ENCODE results near the gene EXD1. TPM values are rescaled to one million over a fixed set of nuclear protein-coding genes. Genes with fewer than 3 reads are reported as not detected.

The EXD1 gene, protein sequence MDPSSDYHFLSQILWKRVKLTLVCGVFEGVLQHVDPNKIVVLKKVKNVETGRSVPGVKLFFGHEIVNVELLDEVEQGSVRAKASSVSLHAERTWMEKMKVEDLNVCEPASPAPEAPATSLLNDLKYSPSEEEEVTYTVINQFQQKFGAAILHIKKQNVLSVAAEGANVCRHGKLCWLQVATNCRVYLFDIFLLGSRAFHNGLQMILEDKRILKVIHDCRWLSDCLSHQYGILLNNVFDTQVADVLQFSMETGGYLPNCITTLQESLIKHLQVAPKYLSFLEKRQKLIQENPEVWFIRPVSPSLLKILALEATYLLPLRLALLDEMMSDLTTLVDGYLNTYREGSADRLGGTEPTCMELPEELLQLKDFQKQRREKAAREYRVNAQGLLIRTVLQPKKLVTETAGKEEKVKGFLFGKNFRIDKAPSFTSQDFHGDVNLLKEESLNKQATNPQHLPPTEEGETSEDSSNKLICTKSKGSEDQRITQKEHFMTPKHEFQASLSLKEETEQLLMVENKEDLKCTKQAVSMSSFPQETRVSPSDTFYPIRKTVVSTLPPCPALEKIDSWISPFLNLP
- total RNA-seq (2021): 0.70 TPM in 1 of 2 replicates, not detected in the other
- percentile 17 among the genes with signal in this experiment for Bru-seq, nascent RNA
- BruChase-seq, experiment 1, labeled RNA remaining after a 2-hour chase: percentile 22 among the genes with signal in this experiment
- percentile 18 among the genes with signal in this experiment for BruChase-seq, experiment 2, labeled RNA remaining after a 6-hour chase
- long read RNA-seq, partial matches to known transcripts: 0 of 1 reads
- long read RNA-seq, other reads (novel, unspliced or antisense): 1 of 1 reads

DNA sequence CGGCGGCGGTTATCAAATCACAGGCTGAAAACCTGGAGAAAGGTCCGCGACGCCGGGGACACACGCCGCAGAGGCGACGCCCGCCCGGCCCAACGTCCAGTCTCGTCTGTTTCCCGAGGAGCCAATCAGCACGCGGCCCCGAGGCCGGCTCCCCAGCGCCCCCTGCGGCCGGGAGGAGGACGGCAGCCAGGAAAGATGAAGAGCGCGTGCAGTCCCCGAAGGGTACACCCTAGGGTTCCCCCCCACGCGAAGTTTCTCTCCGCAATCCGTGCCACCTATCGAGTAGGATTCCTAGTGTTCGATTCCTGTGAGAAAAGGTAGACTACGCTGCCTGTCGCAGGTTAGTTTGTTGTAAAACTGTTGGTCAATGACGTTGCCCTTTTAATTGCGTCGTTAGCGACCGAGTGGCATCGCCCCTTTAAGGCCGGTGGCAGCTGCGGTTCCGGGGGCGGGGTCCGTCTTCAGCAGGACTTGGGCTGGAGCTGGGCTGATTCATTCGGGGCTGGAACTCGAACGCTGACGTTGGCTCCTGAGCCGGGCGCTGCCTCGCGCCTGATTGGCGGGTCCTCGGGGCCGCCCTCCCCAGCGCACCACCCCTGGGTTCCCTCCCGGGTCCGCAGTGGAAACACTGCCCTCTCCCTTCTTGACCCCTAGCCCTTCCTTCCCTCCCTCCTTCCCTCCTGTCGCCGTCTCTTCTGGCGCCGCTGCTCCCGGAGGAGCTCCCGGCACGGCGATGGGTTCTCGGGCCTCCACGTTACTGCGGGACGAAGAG is at the start of gene EXD1, which contains the start of gene CHP1:
Gene EXD1, minus strand, starts transcription at position 108 of the 772 bp plus-strand sequence. CDS start 4,182 bp downstream, outside the sequence.
Gene CHP1, plus strand, starts transcription at position 619 of the 772 bp plus-strand sequence. Its CDS starts 115 bp downstream, at position 734.
- intact Hi-C loops (cut with micrococcal nuclease; ENCODE audit: unreplicated experiment): loop anchor here (1.0 to 2.0 kb wide), 3 partner anchors 54 to 114 kb away; partner anchors contain the start of genes INO80, NUSAP1 and OIP5

DNA sequence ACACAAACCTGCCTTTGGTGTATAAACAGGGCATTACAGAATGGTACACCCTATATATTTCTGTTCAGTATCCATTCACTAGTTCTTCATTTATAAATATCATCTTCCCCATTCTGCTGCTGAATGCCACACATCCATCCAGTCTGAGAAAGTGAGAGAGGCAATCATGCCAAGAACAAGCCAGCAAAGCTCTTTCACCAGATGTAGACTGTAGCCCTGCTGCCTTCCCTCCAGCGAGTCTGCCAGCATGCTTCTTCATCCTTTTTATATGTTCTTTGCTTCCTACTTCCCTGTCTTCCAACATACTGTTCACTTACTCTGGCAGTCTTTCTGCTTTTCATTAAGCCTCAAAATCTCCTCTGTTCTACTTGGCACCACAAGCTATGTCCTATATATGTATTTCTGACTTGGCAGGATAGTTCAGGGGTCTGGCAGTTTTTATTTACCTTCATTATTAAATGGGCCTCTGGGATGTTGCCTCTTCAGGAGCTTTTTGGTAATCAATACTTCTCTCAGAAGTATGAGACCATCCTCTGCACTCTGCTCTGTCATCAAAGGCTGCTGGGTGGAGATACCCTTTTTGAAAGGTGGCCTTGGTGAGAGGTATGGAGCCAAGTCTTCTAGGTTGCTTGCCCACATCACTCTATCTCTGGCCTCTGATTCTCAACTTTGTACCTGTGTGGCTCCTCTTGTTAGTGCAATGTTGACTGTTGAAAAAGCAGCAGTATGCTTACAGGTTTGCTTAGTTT is 49.2 kb upstream of the EXD1 start:
- CTCF ChIA-PET: no interaction called here
- no peak overlapping the region for H3K27ac ChIP-seq

More for the DNA sequence above, at the start of gene EXD1, which contains the start of gene CHP1:
- Histone ChIP-seq H3K9me3 (ENCODE audit: insufficient read depth, low read depth) (no peaks in the 10 kb centered on the region), H3K4me2 (peak within 1 kb of the TSS; percentile 77), H3K27me3 (ENCODE audit: insufficient read depth, low read depth) (no peaks in the 10 kb centered on the region), H3F3A (ENCODE audit: insufficient read depth, low read depth) (peaks cover 14% of the 10 kb centered on the region; the same call in 1 of the 2 replicates), H3K4me1 (replicated peaks; ENCODE audit: insufficient read depth) (peaks cover 27% of the 10 kb centered on the region), H4K20me1 (ENCODE audit: insufficient read depth) (no peaks in the 10 kb centered on the region), H3K79me2 (ENCODE audit: low read depth) (peaks cover 47% of the 10 kb centered on the region), H3K27ac (peak within 1 kb of the TSS; percentile 74), H3K36me3 (ENCODE audit: low read depth) (no peaks in the 10 kb centered on the region), H3K9me2 (ENCODE audit: insufficient read depth) (no peaks in the 10 kb centered on the region), H2AFZ (peak within 1 kb of the TSS; percentile 84), H3K4me3 (peak within 1 kb of the TSS; percentile 90)
- POLR2A ChIA-PET (ENCODE audit: unreplicated experiment): interaction anchor here (0.6 kb wide), 4 partner anchors 44 to 171 kb away, joined by 4 to 10 read pairs (median 5); no protein-coding TSS in a partner anchor
- CTCF ChIA-PET: interaction anchor here (0.6 to 0.8 kb wide), 7 partner anchors 19 to 357 kb away, joined by 3 to 18 read pairs (median 4); no protein-coding TSS in a partner anchor
- TF ChIP-seq EZH2 (IDR thresholded peaks at IDR 0.05; ENCODE audit: low read depth): no peak
- TF ChIP-seq, protein P1, sequence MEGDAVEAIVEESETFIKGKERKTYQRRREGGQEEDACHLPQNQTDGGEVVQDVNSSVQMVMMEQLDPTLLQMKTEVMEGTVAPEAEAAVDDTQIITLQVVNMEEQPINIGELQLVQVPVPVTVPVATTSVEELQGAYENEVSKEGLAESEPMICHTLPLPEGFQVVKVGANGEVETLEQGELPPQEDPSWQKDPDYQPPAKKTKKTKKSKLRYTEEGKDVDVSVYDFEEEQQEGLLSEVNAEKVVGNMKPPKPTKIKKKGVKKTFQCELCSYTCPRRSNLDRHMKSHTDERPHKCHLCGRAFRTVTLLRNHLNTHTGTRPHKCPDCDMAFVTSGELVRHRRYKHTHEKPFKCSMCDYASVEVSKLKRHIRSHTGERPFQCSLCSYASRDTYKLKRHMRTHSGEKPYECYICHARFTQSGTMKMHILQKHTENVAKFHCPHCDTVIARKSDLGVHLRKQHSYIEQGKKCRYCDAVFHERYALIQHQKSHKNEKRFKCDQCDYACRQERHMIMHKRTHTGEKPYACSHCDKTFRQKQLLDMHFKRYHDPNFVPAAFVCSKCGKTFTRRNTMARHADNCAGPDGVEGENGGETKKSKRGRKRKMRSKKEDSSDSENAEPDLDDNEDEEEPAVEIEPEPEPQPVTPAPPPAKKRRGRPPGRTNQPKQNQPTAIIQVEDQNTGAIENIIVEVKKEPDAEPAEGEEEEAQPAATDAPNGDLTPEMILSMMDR (conservative IDR thresholded peaks at IDR 0.05): peak; percentile 92
- BruUV-seq (replicated peaks): no TSS peak
- DNase-seq: peak; percentile 86 to 97

More for the DNA sequence above, 49.2 kb upstream of the EXD1 start:
- POLR2A ChIA-PET (ENCODE audit: unreplicated experiment): no interaction called here
- Histone ChIP-seq H3K9me2 (ENCODE audit: insufficient read depth) (no peaks in the 10 kb centered on the region), H3K4me1 (replicated peaks; ENCODE audit: insufficient read depth) (peaks cover 31% of the 10 kb centered on the region), H3F3A (ENCODE audit: insufficient read depth, low read depth) (peaks cover 39% of the 10 kb centered on the region), H4K20me1 (ENCODE audit: insufficient read depth) (no peaks in the 10 kb centered on the region), H3K27me3 (ENCODE audit: insufficient read depth, low read depth) (no peaks in the 10 kb centered on the region), H3K36me3 (ENCODE audit: low read depth) (0 out of 2 replicates have a peak, but pooled peaks cover 4% of the 10 kb centered on the region), H3K79me2 (ENCODE audit: low read depth) (peaks cover 8% of the 10 kb centered on the region), H3K4me2 (no peak overlapping the region), H3K4me3 (no peak overlapping the region), H2AFZ (no peak overlapping the region), H3K9me3 (ENCODE audit: insufficient read depth, low read depth) (no peaks in the 10 kb centered on the region)
- no peak for DNase-seq
- TF ChIP-seq, protein P1 (conservative IDR thresholded peaks at IDR 0.05): no peak
- TF ChIP-seq EZH2 (IDR thresholded peaks at IDR 0.05; ENCODE audit: low read depth): no peak
- intact Hi-C loops (cut with micrococcal nuclease; ENCODE audit: unreplicated experiment): loop anchor here (5.0 kb wide), 1 partner anchor 53 kb away; the partner anchor contains the start of genes NUSAP1 and OIP5
- no TSS peak for BruUV-seq (replicated peaks)

Measured in PC-9 (cell line).